OCI-LY3 (cell line): Measurements from ENCODE around the gene MMAA.

ENCODE experiments used
- H2AFZ ChIP-seq: fragments of 200-600, 300-600 bp; shearing (Covaris generic); 2 replicates; pipeline ENCODE4 v1.6.0; 2014; ENCODE audit warnings: antibody characterized with exemption, low read depth, low read length
- H3K27ac ChIP-seq: fragments of 200-600, 300-600 bp; sonication (generic); 2 replicates; pipeline ENCODE4 v1.5.1; 2014; ENCODE audit warnings: mild to moderate bottlenecking, low read length, moderate library complexity, mixed read lengths
- H3K27me3 ChIP-seq: fragments of 200-600, 300-600 bp; sonication (generic); 2 replicates; pipeline ENCODE4 v1.6.1; 2014; ENCODE audit warnings: low read depth, low read length, mixed read lengths
- H3K36me3 ChIP-seq: fragments of 200-600, 300-600 bp; sonication (generic); replicated peaks from 2 replicates; pipeline ENCODE3; 2014; ENCODE audit warnings: low read depth, low read length, mixed read lengths
- H3K4me1 ChIP-seq: fragments of 300-600, 200-600 bp; sonication (generic); 2 replicates; pipeline ENCODE4 v1.6.1; 2014; ENCODE audit warnings: low read length, mixed read lengths
- H3K4me2 ChIP-seq: fragments of 200-600, 300-600 bp; sonication (generic); 2 replicates; pipeline ENCODE4 v1.6.1; 2014; ENCODE audit warnings: low read length, mixed read lengths
- H3K4me3 ChIP-seq: fragments of 300-600, 200-600 bp; sonication (generic); 2 replicates; pipeline ENCODE4 v1.5.1; 2014; ENCODE audit warnings: antibody characterized with exemption, mild to moderate bottlenecking, low read length, moderate library complexity
- H3K79me2 ChIP-seq: fragments of 300-600, 200-600 bp; shearing (Covaris generic); 2 replicates; pipeline ENCODE4 v1.6.1; 2014; ENCODE audit warnings: mild to moderate bottlenecking, low read length, mixed read lengths
- H3K9ac ChIP-seq: fragments of 300-600, 200-600 bp; shearing (Covaris generic); 2 replicates; pipeline ENCODE4 v1.6.0; 2014; ENCODE audit warnings: mild to moderate bottlenecking, low read length, moderate library complexity
- H3K9me3 ChIP-seq: fragments of 200-600, 300-600 bp; shearing (Covaris generic); 2 replicates; pipeline ENCODE4 v1.6.1; 2014; ENCODE audit warnings: low read length, mixed read lengths; ENCODE audit not compliant: insufficient read depth
- H4K20me1 ChIP-seq: fragments of 200-600, 300-600 bp; sonication (generic); 2 replicates; pipeline ENCODE4 v1.6.1; 2016; ENCODE audit warnings: low read length, mixed read lengths; ENCODE audit not compliant: insufficient read depth
- EZH2phosphoT487 ChIP-seq: fragments of 200-600 bp; shearing (Covaris generic); IDR thresholded peaks from 2 replicates; pipeline ENCODE4 v1.6.1; 2018; ENCODE audit warnings: antibody characterized with exemption, mixed run types, low read depth
- TF ChIP-seq, protein P1 (sequence below): fragments of 200-600, 300-600 bp; sonication (generic); IDR thresholded peaks from 2 replicates; pipeline ENCODE4 v1.5.1; 2014; ENCODE audit warnings: antibody characterized with exemption, low read length, low read depth

MMAA gene

GRCh38 chr4:145605941-145606340 lies 13.2 kb upstream of the MMAA start:
- no peak overlapping the region for H3K9ac ChIP-seq
- H3K4me1 ChIP-seq = peaks cover 6% of the 10 kb centered on the region
- no peak overlapping the region for H3K27ac ChIP-seq
- TF ChIP-seq EZH2phosphoT487 = no peak
- TF ChIP-seq, protein P1, sequence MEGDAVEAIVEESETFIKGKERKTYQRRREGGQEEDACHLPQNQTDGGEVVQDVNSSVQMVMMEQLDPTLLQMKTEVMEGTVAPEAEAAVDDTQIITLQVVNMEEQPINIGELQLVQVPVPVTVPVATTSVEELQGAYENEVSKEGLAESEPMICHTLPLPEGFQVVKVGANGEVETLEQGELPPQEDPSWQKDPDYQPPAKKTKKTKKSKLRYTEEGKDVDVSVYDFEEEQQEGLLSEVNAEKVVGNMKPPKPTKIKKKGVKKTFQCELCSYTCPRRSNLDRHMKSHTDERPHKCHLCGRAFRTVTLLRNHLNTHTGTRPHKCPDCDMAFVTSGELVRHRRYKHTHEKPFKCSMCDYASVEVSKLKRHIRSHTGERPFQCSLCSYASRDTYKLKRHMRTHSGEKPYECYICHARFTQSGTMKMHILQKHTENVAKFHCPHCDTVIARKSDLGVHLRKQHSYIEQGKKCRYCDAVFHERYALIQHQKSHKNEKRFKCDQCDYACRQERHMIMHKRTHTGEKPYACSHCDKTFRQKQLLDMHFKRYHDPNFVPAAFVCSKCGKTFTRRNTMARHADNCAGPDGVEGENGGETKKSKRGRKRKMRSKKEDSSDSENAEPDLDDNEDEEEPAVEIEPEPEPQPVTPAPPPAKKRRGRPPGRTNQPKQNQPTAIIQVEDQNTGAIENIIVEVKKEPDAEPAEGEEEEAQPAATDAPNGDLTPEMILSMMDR = no peak
- H3K27me3 ChIP-seq = peaks cover 4% of the 10 kb centered on the region; the same call in 1 of the 2 replicates
- no peak overlapping the region for H3K4me2 ChIP-seq
- H3K79me2 ChIP-seq = no peaks in the 10 kb centered on the region
- no peaks in the 10 kb centered on the region for H3K36me3 ChIP-seq
- H3K9me3 ChIP-seq = peaks cover 7% of the 10 kb centered on the region; the same call in 1 of the 2 replicates
- no peaks in the 10 kb centered on the region for H4K20me1 ChIP-seq
- no peak overlapping the region for H3K4me3 ChIP-seq
- no peak overlapping the region for H2AFZ ChIP-seq

DNA sequence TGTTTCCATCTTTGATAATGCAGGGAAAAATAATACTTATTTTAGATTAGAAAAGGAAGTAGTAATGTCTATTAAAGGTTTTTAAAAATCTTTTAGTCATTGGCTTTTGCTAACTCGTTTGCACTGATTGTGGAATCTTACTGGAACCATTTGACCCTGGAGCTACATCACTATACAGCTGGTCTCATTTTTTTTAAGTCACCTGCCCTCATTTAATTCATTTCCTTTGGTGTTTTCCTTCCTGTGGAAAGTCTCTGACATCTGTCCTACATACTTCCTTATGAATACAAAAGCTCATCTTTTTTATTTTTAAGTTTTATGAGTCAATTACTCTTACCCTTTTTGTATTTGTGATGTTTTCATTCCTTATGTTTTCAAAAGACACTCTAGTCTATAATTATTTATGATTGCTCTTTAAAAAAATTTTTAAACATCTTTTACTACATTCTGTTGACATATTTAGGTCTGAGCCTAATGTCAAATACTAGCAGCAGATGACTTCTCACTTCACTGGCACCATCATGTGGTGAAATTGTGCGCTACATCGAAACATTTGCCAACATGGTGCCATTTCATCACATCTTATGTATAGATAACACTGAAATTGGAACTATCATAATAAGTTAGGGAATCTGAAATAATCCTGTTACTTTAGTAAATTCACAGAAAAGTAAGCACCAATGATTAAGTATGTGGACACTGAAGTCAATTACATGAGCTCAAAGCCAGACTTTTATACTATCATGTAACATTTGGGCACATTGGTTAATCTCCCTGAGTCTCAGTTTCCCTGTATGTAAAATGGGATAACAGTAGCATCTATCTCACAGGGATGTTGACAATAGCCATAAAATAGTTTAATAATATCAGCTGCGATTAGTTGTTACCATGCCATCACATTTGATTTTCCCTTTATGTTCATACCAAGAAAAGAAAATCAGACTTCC lies 9.4 kb upstream of the MMAA start:
- 0 out of 2 replicates have a peak overlapping the region, but pooled peaks have one; percentile 9 for H2AFZ ChIP-seq
- H3K27ac ChIP-seq = no peak overlapping the region
- H3K36me3 ChIP-seq = no peaks in the 10 kb centered on the region
- H3K9me3 ChIP-seq = peaks cover 7% of the 10 kb centered on the region; the same call in 1 of the 2 replicates
- no peaks in the 10 kb centered on the region for H4K20me1 ChIP-seq
- no peak overlapping the region for H3K4me3 ChIP-seq
- no peak overlapping the region for H3K4me2 ChIP-seq
- TF ChIP-seq, protein P1 = peak; percentile 99
- TF ChIP-seq EZH2phosphoT487 = no peak
- H3K79me2 ChIP-seq = no peaks in the 10 kb centered on the region
- peaks cover 15% of the 10 kb centered on the region for H3K4me1 ChIP-seq
- H3K27me3 ChIP-seq = no peaks in the 10 kb centered on the region
- no peak overlapping the region for H3K9ac ChIP-seq

DNA sequence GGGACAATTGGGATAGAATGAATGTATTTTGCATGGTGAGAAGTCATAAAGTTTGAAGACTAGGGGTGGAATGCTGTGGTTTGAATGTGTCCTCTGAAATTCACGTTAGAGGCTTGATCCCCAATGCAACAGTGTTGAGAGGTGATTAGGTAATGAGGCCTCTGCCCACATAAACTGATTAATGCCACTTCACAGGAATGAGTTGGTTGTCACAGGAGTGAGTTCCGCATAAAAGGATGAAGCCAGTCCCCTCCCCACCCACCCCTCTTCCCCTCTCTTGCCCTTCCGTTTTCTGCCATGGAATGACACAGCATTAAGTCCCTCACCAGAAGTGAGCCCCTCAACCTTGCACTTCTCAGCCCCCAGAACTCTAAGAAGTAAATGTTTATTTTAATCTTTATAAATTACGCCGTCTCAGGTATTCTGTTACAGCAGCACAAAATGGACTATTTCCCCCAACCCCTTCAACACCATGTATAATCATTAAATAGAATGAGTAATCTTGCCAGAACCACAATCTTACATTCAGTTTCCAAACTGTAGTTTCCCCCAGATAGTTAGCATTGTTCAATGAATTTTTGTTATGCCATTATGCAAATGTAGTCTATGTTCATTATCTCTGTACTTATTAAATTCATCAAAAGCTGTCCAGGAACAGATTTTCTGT lies 5.5 kb upstream of the MMAA start:
- Histone ChIP-seq H3K27me3 (no peaks in the 10 kb centered on the region), H3K4me3 (no peak overlapping the region), H4K20me1 (no peaks in the 10 kb centered on the region), H3K36me3 (no peaks in the 10 kb centered on the region), H2AFZ (no peak overlapping the region), H3K4me1 (peaks cover 22% of the 10 kb centered on the region), H3K79me2 (peaks cover 14% of the 10 kb centered on the region), H3K9ac (no peak overlapping the region), H3K9me3 (no peaks in the 10 kb centered on the region), H3K4me2 (no peak overlapping the region), H3K27ac (no peak overlapping the region)
- TF ChIP-seq, protein P1 = no peak
- no peak for TF ChIP-seq EZH2phosphoT487

DNA sequence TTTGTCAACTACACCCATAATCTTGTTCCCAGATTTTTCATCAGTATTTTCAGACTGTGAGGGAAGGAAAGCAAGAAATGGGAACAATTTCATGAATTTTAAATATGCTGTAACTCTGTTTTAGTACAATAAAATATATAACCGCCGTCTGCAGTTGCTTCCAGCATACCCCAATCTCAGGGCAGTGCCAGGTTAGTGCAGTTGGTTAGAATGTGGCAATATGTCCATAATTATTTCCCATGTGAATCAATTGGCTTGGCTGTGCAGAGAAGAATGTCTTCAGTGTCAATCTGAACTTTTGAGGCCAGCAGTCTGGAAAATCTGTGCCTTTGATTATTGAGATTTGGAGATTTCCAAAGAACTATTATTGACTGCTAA lies 5.0 kb upstream of the MMAA start:
- H3K9me3 ChIP-seq = no peaks in the 10 kb centered on the region
- H3K4me1 ChIP-seq = peaks cover 22% of the 10 kb centered on the region
- H3K4me2 ChIP-seq = no peak overlapping the region
- H3K4me3 ChIP-seq = no peak overlapping the region
- H4K20me1 ChIP-seq = no peaks in the 10 kb centered on the region
- H3K79me2 ChIP-seq = peaks cover 18% of the 10 kb centered on the region
- no peak overlapping the region for H3K9ac ChIP-seq
- H3K27me3 ChIP-seq = no peaks in the 10 kb centered on the region
- H2AFZ ChIP-seq = no peak overlapping the region
- no peak for TF ChIP-seq EZH2phosphoT487
- TF ChIP-seq, protein P1 = no peak
- H3K27ac ChIP-seq = no peak overlapping the region
- no peaks in the 10 kb centered on the region for H3K36me3 ChIP-seq
